NT2/D1 (cell line): Measurements from ENCODE around the gene SLC22A15.

ENCODE experiments used
- SUZ12 ChIP-seq: IDR thresholded peaks from 2 replicates; pipeline ENCODE4 v1.6.1; 2011; ENCODE audit not compliant: insufficient read length, insufficient read depth; ENCODE audit errors: extremely low read depth
- YY1 ChIP-seq: IDR thresholded peaks from 2 replicates; pipeline ENCODE4 v1.6.1; 2011; ENCODE audit not compliant: insufficient read length, insufficient read depth
- ZNF274 ChIP-seq: IDR thresholded peaks from 2 replicates; pipeline ENCODE4 v1.6.1; 2011; ENCODE audit warnings: mild to moderate bottlenecking, low read depth, low read length

GRCh38 chr1:115969509-115969908 lies 6.8 kb upstream of the SLC22A15 start:
- no peak for TF ChIP-seq ZNF274
- no peak for TF ChIP-seq YY1
- TF ChIP-seq SUZ12, result no peak
